A673 (cell line): Measurements from ENCODE around the gene TEX10.

ENCODE experiments used
- EZH2 ChIP-seq: fragments of 200-600 bp; sonication (generic); IDR thresholded peaks from 2 replicates; pipeline ENCODE4 v1.6.1; 2017; ENCODE audit warnings: borderline replicate concordance, low read depth, mild to moderate bottlenecking, mixed read lengths, antibody characterized with exemption, low read length; ENCODE audit not compliant: poor library complexity, severe bottlenecking
- TF ChIP-seq, protein P1 (sequence below): fragments of 300-800, 200-600 bp; sonication (generic); conservative IDR thresholded peaks from 2 replicates; pipeline ENCODE4 v1.5.1; 2017; ENCODE audit warnings: low read depth, mild to moderate bottlenecking, antibody characterized with exemption, low read length, moderate library complexity, mixed read lengths

DNA sequence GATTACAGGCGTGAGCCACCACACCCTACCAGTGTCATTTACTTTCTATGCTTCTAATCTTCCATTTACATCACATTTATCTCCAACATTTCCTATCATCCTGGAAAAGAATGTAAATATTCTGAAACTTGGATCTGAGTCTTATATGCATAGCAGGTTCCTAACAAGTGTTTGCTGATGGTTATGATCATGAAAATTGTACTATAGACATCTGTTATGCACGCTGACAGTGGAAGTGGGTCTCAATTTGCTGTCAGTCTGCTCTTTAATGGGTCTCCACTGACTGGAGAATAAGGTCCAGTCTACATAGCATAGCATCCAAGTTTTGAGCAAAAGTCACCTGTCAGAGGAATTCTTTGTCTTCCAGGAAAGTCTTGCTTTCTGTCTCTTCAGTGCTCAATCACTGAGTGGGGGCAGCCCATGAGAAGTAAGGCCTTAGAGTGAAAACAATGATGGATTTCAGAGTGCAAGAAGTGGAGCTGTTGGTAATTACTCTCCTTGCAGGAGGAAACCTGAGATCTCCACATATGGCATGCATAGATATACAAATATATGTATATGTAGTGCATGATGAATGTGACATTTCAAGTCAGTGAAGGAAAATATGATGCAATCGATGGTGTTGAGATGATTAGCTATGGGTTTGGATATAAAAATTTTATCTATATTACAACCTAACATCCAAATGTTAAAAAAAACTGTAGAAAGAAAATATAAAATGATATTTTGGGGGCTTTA is 45.0 kb upstream of the TEX10 start:
- TF ChIP-seq, protein P1, sequence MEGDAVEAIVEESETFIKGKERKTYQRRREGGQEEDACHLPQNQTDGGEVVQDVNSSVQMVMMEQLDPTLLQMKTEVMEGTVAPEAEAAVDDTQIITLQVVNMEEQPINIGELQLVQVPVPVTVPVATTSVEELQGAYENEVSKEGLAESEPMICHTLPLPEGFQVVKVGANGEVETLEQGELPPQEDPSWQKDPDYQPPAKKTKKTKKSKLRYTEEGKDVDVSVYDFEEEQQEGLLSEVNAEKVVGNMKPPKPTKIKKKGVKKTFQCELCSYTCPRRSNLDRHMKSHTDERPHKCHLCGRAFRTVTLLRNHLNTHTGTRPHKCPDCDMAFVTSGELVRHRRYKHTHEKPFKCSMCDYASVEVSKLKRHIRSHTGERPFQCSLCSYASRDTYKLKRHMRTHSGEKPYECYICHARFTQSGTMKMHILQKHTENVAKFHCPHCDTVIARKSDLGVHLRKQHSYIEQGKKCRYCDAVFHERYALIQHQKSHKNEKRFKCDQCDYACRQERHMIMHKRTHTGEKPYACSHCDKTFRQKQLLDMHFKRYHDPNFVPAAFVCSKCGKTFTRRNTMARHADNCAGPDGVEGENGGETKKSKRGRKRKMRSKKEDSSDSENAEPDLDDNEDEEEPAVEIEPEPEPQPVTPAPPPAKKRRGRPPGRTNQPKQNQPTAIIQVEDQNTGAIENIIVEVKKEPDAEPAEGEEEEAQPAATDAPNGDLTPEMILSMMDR: no peak
- no peak for TF ChIP-seq EZH2
